Left lung (tissue), 10 donors: Measurements from ENCODE around the gene FAM170B. TPM values are rescaled to one million over a fixed set of nuclear protein-coding genes. Genes with fewer than 3 reads are reported as not detected.

Experiments used
- ATAC-seq: fragments of 200-7000 bp; cut with Tn5 transposase; one replicate; pipeline ENCODE4 v1.9.1; 2020; ENCODE audit warnings: moderate library complexity
- DNase-seq, 4 donors: peaks; one replicate each; pipeline ENCODE4 v3.0.0-alpha.2; 2013 to 2020
- H3K27ac ChIP-seq, 2 donors: fragments of 200-600 bp; sonication (generic) in 1 of 2; one replicate each; pipeline versions ENCODE4 v1.5.0 to v1.8.0; 2020 to 2021
- H3K27me3 ChIP-seq, 2 donors: fragments of 200-600 bp; sonication (generic) in 1 of 2; one replicate each; pipeline versions ENCODE4 v1.5.0 to v1.8.0; 2020 to 2021
- H3K36me3 ChIP-seq, 2 donors: fragments of 200-600 bp; sonication (generic) in 1 of 2; one replicate each; pipeline versions ENCODE4 v1.5.0 to v1.8.0; 2020 to 2021
- H3K4me1 ChIP-seq, 2 donors: fragments of 200-600 bp; one replicate each; pipeline ENCODE4 v1.8.0; 2021
- H3K4me3 ChIP-seq, 2 donors: fragments of 200-600 bp; sonication (generic) in 1 of 2; one replicate each; pipeline versions ENCODE4 v1.5.0 to v1.8.0; 2020 to 2021; ENCODE audit warnings: mild to moderate bottlenecking in 1 of 2
- H3K9me3 ChIP-seq, 2 donors: fragments of 200-600 bp; sonication (generic) in 1 of 2; one replicate each; pipeline versions ENCODE4 v1.5.0 to v1.8.0; 2020 to 2021
- CTCF ChIP-seq, 2 donors: fragments of 200-600 bp; sonication (generic) in 1 of 2; IDR thresholded peaks; one replicate each; pipeline versions ENCODE4 v1.5.0 to v1.8.0; 2021; ENCODE audit warnings: antibody characterized with exemption in 2 of 2
- intact Hi-C, 2 donors: fragments of 100-400 bp; cut with DNase I; formaldehyde crosslinking; loops; one replicate each; pipeline versions ENCODE4 v1.11.2 to v1.14.2; 2022
- polyA plus RNA-seq, 6 donors: library from polyadenylated mRNA; unstranded; fragments of 120-200 nt; gene quantifications; one replicate each; pipeline ENCODE4 v1.2.1, GENCODE V29; 2013; ENCODE audit not compliant: insufficient read length in 6 of 6
- total RNA-seq, 2 donors: library from RNA; stranded (reverse); fragmentation: NEBNext Ultra II Directional; extraction: Animal tissue kit (Norgen Biotek cat#: 25700); gene quantifications; one replicate each; pipeline ENCODE4 v1.2.1, GENCODE V29; 2021
- donor health status: DM: no; HTN: yes; CAD: no.
- donor health status: DM: no; HTN: no; CAD: no.

The FAM170B gene
- total and polyA plus RNA-seq, 8 donors, result 0.26 TPM; not detected in 7

GRCh38 chr10:49090696-49091380 lies 43.0 kb downstream of the FAM170B start:
- Histone ChIP-seq H3K36me3 (no peaks in the 10 kb centered on the region), H3K27ac (no peak overlapping the region), H3K4me1 (peaks cover 0 to 8% of the 10 kb centered on the region in 2 donors), H3K27me3 (no peaks in the 10 kb centered on the region), H3K4me3 (no peak overlapping the region), H3K9me3 (peaks cover 0 to 16% of the 10 kb centered on the region in 2 donors)
- TF ChIP-seq CTCF (IDR thresholded peaks at IDR 0.05), result no peak
- ATAC-seq, result no peak
- no peak for DNase-seq
- intact Hi-C loops, result no loop called here

GRCh38 chr10:49090189-49090575 lies 43.6 kb downstream of the FAM170B start:
- DNase-seq, result no peak
- TF ChIP-seq CTCF (IDR thresholded peaks at IDR 0.05), result no peak

GRCh38 chr10:49089557-49090188 lies 44.1 kb downstream of the FAM170B start:
- H3K4me3 ChIP-seq, result no peak overlapping the region
- DNase-seq (peak in 1 of 4 donors; percentile 24), ATAC-seq (peak; percentile 83)
- H3K27ac ChIP-seq, result no peak overlapping the region
- H3K27me3 ChIP-seq, result no peaks in the 10 kb centered on the region
- H3K36me3 ChIP-seq, result no peaks in the 10 kb centered on the region
- H3K4me1 ChIP-seq, result peaks cover 0 to 8% of the 10 kb centered on the region in 2 donors
- no peak for TF ChIP-seq CTCF (IDR thresholded peaks at IDR 0.05)
- intact Hi-C loops, result no loop called here
- H3K9me3 ChIP-seq, result peaks cover 0 to 16% of the 10 kb centered on the region in 2 donors

More at GRCh38 chr10:49090189-49090575, 43.6 kb downstream of the FAM170B start:
- Histone ChIP-seq H3K9me3 (peaks cover 0 to 16% of the 10 kb centered on the region in 2 donors), H3K36me3 (no peaks in the 10 kb centered on the region), H3K4me1 (peaks cover 0 to 8% of the 10 kb centered on the region in 2 donors), H3K4me3 (no peak overlapping the region), H3K27me3 (no peaks in the 10 kb centered on the region), H3K27ac (peak overlapping the region in 1 of 2 donors; percentile 26)
- intact Hi-C loops, result no loop called here
- ATAC-seq, result no peak

- no peak for TF ChIP-seq CTCF (IDR thresholded peaks at IDR 0.05)
- Histone ChIP-seq H3K27ac (no peak overlapping the region), H3K9me3 (peaks cover 0 to 16% of the 10 kb centered on the region in 2 donors), H3K4me3 (no peak overlapping the region), H3K27me3 (no peaks in the 10 kb centered on the region), H3K4me1 (peaks cover 0 to 8% of the 10 kb centered on the region in 2 donors), H3K36me3 (no peaks in the 10 kb centered on the region)
- no peak for ATAC-seq
- intact Hi-C loops, result no loop called here
- no peak for DNase-seq
Observed at GRCh38 chr10:49089152-49089551, 44.7 kb downstream of the FAM170B start.

GRCh38 chr10:49086889-49087288 lies 46.9 kb downstream of the FAM170B start:
- peaks cover 2 to 8% of the 10 kb centered on the region in 2 donors for H3K4me1 ChIP-seq
- no peak overlapping the region for H3K4me3 ChIP-seq
- peaks cover 0 to 16% of the 10 kb centered on the region in 2 donors for H3K9me3 ChIP-seq
- H3K27ac ChIP-seq, result no peak overlapping the region
- intact Hi-C loops, result no loop called here
- no peak for TF ChIP-seq CTCF (IDR thresholded peaks at IDR 0.05)
- no peak for DNase-seq
- H3K27me3 ChIP-seq, result no peaks in the 10 kb centered on the region
- no peak for ATAC-seq
- H3K36me3 ChIP-seq, result no peaks in the 10 kb centered on the region
